ENCODE results near the gene POU6F2. TPM values are rescaled to one million over a fixed set of nuclear protein-coding genes. Genes with fewer than 3 reads are reported as not detected.

POU6F2 gene
- total RNA-seq, 1 experiment from 2014 or later, result 2.9 TPM

GRCh38 chr7:38934051-38934450 lies 43.7 kb upstream of the POU6F2 start:
- H3K27ac Mint-ChIP-seq, result no peak overlapping the region
- POLR2A ChIA-PET, result no interaction called here
- CTCF ChIA-PET, result no interaction called here

GRCh38 chr7:38934536-38934935 lies 43.2 kb upstream of the POU6F2 start:
- Mint-ChIP-seq H3K27me3 (ENCODE audit: low read depth) (no peaks in the 10 kb centered on the region), H3K9me3 (no peaks in the 10 kb centered on the region), H3K27ac (no peak overlapping the region), H3K4me3 (no peak overlapping the region), H3K36me3 (no peaks in the 10 kb centered on the region), H3K4me1 (peaks cover 35% of the 10 kb centered on the region)
- ChIA-PET POLR2A (no interaction called here), CTCF (no interaction called here)
- DNase-seq (ENCODE audit: low spot score) (no peak), ATAC-seq (no peak)
- no peak for TF ChIP-seq CDX4 (CRISPR knock-in tag; IDR thresholded peaks at IDR 0.05; ENCODE audit: borderline replicate concordance)
- no peak for TF ChIP-seq PRDM15 (CRISPR knock-in tag; IDR thresholded peaks at IDR 0.05)
- no peak for TF ChIP-seq HMGXB4 (CRISPR knock-in tag; IDR thresholded peaks at IDR 0.05)
- TF ChIP-seq GABPB1 (CRISPR knock-in tag; IDR thresholded peaks at IDR 0.05), result no peak
- no peak for TF ChIP-seq CBFB (CRISPR knock-in tag; IDR thresholded peaks at IDR 0.05; ENCODE audit: low read depth)
- TF ChIP-seq ARID4B (CRISPR knock-in tag; IDR thresholded peaks at IDR 0.05; ENCODE audit: borderline replicate concordance), result no peak

More at GRCh38 chr7:38934051-38934450, 43.7 kb upstream of the POU6F2 start:
- DNase-seq (ENCODE audit: low spot score) (no peak), ATAC-seq (no peak)
- no peaks in the 10 kb centered on the region for H3K9me3 Mint-ChIP-seq
- peaks cover 38% of the 10 kb centered on the region for H3K4me1 Mint-ChIP-seq
- H3K27me3 Mint-ChIP-seq (ENCODE audit: low read depth), result no peaks in the 10 kb centered on the region
- H3K4me3 Mint-ChIP-seq, result no peak overlapping the region
- H3K36me3 Mint-ChIP-seq, result no peaks in the 10 kb centered on the region
- TF ChIP-seq CREM (CRISPR knock-in tag; IDR thresholded peaks at IDR 0.05) (no peak), ZBTB43 (CRISPR knock-in tag; IDR thresholded peaks at IDR 0.05) (no peak), TCF7 (CRISPR knock-in tag; IDR thresholded peaks at IDR 0.05; ENCODE audit: low read depth) (no peak), GABPB1 (CRISPR knock-in tag; IDR thresholded peaks at IDR 0.05) (no peak), AFF4 (CRISPR knock-in tag; IDR thresholded peaks at IDR 0.05; ENCODE audit: borderline replicate concordance) (no peak), MYBL2 (CRISPR knock-in tag; IDR thresholded peaks at IDR 0.05) (no peak), KAT7 (CRISPR knock-in tag; IDR thresholded peaks at IDR 0.05; ENCODE audit: borderline replicate concordance) (no peak), OVOL2 (CRISPR knock-in tag; IDR thresholded peaks at IDR 0.05; ENCODE audit: borderline replicate concordance) (no peak), ZMAT4 (CRISPR knock-in tag; IDR thresholded peaks at IDR 0.05) (no peak)
